ENCODE results near the gene COQ10A. TPM values are rescaled to one million over a fixed set of nuclear protein-coding genes. Genes with fewer than 3 reads are reported as not detected.

The COQ10A gene
- total RNA-seq = 19.1 and 20.4 TPM in 2 replicates

DNA sequence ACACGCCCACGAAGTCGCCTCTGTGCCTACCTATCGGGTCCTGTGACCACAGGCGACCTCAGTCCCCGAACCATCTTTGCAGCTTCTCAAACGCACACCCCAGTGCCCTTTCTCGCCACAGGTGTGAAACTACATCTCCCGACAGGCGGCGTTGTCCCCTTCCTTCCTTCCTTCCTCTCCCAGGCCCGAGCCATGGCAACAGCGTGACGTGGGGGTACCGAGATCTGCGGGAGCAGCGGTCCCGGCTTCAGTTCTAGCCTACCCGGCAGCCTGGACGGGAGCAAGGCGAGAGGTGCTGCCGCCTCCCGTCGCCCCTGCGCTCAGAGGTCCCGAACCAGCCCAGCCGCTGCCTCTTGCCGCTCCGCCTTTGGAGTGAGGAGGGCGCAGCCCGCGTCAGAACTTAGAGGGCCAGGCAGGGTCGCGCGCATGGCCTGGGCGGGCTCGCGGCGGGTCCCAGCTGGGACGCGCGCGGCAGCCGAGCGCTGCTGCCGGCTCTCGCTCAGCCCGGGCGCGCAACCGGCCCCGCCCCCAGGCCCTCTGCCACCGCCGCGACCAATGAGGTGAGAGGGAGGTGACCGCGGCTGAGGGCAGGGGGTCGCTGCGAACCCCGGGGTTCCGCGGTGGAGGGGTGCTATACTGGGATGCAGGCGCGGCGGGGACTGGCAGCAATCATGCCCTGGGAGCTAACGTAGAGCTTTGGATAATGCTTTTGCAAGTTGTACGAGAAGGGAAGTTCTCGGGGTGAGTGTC lies at the start of gene COQ10A:
Gene COQ10A (plus strand): TSS at position 250 of the 750 bp plus-strand sequence. CDS start 177 bp downstream, at position 427.

DNA sequence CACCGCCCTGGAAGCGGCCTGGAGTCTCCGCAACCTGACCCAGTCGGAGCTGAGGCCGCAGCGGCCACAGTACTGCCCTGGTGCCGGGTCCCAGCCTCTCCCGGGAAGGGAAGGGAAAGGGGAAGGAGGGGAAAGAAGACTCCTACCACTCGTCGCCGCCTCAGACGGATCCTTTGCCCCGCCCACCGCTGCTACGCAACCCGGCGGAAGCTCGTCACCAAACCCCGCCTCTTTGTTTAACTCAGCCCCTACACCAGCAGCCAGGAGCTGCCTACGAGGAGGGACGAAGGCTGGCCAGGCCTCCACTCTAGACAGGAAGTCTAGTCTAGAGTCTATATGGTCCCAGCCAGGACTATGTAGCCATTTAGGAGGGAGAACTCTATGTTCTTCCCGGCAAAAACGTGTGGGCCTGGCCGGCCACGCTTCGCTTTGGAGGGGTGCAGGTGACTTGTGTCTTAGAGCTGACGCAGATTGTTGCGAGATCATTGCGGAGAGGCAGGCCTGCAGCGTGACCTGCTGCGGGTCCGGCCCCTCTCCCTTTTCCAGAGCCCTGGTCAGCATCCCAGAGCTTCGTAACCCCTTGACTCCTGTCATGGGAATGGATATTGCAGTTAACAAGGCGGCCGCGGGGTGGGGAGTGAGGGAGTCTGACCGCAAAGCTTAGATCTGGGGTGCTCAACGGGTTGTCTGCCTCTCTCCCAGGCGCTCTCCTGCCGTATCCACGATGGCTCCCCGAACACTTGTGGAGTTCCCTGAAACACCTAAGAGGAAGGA lies 44.8 kb upstream of the COQ10A start, which contains the start of gene RNF41:
Gene RNF41 (minus strand): TSS at position 166 of the 774 bp plus-strand sequence. CDS start 7,875 bp downstream, outside the sequence.

DNA sequence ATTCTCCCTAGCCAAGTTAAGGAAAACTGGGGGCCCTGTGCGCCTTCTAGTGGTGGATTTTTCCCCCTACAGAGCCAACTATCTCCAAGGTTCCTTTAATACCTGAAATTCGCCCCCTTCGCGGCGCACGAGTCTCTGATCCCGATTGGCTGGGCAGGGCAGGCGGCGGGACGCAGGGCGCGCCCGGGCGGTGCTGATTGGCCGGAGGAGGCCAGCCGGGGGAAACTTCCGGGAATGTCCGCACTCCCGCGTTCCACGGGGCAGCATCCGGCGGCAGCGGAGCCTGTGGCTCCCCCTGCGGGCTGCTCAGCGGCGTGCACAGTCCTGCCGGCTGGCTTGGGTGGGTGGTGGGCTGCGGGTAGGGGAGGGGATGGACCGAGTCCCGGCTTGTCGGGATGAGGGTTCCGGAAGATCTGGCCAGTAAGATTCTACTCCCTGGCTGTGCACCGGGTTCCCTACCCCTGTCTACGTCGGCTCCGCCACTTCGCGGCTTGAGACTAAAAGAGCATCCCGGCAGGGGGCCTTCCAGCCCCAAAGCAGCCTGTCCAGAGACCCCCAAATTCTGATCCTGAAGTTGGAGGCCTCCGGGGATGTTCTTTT lies 42.5 kb upstream of the COQ10A start, which contains the start of gene NABP2:
Gene NABP2 (plus strand): TSS at position 241 of the 600 bp plus-strand sequence. CDS start 515 bp downstream, outside the sequence.

DNA sequence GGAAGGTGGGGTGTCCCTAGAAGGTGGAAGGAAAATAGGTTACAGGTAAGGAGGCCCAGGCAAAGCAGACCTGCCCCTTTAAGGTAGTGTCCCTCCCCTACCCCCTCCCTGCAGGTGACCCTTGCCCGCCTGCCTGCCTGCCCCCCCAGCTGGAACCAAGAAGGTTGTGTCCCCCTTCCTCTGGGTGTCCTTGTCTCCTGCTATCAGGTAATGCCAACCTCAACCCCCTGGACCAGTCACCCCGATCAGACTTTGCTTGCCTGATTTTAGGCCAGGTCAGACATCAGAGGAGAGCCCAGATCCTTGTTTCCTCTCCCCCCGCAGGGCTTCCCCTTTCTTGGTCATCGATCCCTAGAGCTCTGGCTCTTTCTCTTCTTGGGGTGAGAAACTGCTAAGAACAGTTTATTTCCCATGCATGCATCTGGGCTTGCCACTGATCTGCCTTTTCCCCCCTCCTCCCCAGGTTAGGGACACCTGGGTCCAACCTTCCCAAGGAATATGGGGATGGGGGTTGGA lies 36.8 kb upstream of the COQ10A start, which contains the start of gene SLC39A5:
Gene SLC39A5 (plus strand): TSS at position 136 of the 516 bp plus-strand sequence. CDS start 1,224 bp downstream, outside the sequence.

DNA sequence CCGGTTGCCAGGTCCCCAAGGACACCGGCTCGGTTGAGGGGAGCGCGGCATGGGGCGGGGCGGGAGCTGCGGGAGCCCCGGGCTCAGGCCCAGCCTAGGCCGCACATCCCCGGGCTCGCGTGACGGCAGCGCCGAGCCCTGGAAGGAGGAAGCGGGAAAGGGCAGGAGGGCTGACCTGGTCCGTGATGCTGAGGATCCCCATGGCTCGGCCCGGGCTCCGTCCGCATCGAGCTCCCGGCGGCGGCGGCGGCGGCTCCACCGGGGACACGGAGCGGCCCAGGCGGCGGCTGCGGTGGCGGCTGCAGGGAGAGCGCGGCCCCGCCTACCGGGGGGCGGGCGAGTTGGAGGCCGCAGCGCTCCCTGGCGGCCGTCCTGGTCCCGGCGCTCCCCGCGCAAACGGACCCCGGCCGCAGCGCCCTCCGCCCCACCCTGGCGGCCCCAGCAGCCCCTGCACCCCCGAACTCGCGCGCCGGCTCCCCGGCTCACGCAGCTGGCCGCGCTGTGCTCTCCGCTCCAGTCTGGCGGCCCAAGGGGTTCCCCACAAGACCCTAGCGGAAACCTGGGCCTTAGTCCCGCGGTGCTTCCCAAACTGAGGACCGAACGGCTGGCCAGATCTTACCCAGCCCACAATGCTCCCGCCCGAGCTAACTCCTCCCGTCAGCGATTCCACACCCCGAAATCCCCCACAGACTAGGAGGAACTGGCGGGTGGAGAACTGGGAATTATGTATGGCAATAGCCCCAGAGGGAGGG lies 8.5 kb upstream of the COQ10A start, which contains the start of gene ANKRD52:
Gene ANKRD52 (minus strand): TSS at position 317 of the 752 bp plus-strand sequence. CDS start 115 bp downstream, at position 202.

DNA sequence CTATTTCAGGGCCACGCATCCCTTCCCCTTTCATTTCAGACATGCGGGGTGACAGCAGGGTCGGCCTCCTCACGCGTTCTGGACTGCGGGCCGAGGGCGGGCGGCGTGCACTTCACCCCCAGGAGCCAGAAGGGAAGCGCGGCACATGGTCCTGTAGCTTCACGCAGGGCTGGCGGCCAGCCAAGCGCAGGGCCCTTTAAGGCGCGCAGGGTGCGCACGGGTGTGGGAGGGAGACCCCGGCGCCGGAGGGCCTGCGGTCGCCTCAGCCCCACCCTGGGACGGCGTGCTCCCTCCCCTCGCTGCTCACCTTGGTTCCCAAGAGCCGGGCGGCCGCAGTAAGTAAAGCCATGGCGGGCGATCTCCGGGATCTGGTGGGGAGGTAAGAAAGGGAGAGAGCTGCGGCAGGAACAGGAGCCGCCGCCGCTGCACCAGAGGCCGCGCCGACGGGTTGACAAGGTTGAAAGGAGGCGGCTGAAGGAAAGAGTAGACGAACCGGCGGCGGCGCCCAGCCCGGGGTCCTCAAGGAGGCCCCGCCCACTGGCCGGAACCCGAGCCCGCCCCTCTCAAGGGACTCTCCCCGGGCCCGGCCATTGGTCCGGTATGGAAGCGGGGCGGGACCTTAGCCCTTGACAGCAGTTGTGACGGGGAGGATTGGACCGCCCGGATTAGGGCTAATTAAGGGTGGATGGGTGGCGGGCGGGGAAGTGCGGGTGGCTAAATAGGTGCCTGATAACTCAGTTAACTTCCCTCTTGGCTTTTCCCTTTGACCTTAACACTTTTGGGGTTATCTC lies 33.3 kb downstream of the COQ10A start, which contains the start of gene CS:
Gene CS (minus strand): TSS at position 478 of the 791 bp plus-strand sequence. CDS start 129 bp downstream, at position 349.

DNA sequence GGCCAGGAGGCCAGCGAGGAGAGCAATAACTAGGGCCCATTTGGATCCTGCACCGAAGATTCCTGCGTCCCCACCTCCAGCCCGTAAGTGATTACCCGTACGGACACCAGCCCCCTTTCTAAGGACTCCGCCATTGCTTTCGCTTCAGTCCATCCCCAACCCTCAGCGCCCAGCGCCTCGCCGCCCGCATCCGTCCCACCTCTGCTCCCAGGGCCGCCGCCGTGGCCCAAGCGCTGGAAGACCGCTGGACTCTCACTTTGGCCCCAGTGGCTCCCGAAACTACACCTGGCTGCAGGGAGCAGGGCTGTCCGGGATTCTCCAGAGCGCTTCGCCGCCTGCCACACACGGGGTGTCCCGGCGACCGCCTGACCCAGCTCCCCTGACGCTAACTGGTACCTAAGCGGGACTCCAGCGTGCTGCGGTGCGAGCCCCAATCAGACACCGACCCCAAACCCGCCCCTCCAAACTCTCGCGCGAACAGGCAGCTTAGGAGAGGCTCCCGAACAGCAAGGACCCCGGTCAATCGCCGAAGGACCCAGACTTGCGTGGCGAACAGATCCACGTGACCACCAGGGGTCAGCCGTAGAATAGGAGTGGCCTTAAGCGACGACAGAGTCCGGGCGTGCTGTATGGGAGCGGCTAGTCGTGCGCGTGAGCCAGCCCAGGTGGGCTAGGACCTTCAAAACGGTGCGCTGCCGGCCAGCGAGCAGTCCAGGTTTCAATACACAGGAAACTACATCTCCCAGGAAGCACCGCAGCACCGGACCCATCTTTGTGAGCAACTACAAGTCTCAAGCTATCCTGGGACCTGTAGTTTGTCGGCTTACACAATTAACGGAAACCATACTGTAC lies 49.1 kb downstream of the COQ10A start, which contains the start of gene CNPY2:
Gene CNPY2 (minus strand): TSS at position 367 of the 852 bp plus-strand sequence. CDS start 771 bp downstream, outside the sequence.

Other genes with a start within 250 kb of the COQ10A start
- gene IKZF4, start 245.9 kb upstream of the COQ10A start, total RNA-seq = 0.79 and 2.1 TPM in 2 replicates
- 265 and 520 TPM in 2 replicates for gene RPS26, start 225.0 kb upstream of the COQ10A start, total RNA-seq
- 51.7 and 74.6 TPM in 2 replicates for gene ERBB3, start 186.8 kb upstream of the COQ10A start, total RNA-seq
- gene PA2G4, start 162.4 kb upstream of the COQ10A start, total RNA-seq = 96.2 and 117 TPM in 2 replicates
- gene RPL41, start 150.3 kb upstream of the COQ10A start, total RNA-seq = 1,239 and 5,034 TPM in 2 replicates
- gene ZC3H10, start 148.7 kb upstream of the COQ10A start, total RNA-seq = 5.9 and 6.0 TPM in 2 replicates
- gene ESYT1, start 138.7 kb upstream of the COQ10A start, total RNA-seq = 100 and 157 TPM in 2 replicates
- 53.4 and 63.1 TPM in 2 replicates for gene MYL6B, start 114.4 kb upstream of the COQ10A start, total RNA-seq
- gene MYL6, start 108.6 kb upstream of the COQ10A start, total RNA-seq = 928 and 1,710 TPM in 2 replicates
- gene SMARCC2, start 77.5 kb upstream of the COQ10A start, total RNA-seq = 43.6 and 75.4 TPM in 2 replicates
- 67.9 and 98.9 TPM in 2 replicates for gene RNF41, start 45.0 kb upstream of the COQ10A start, total RNA-seq
- gene NABP2, start 42.6 kb upstream of the COQ10A start, total RNA-seq = 14.5 and 31.6 TPM in 2 replicates
- gene SLC39A5, start 36.9 kb upstream of the COQ10A start, total RNA-seq = 0.39 TPM in 1 of 2 replicates, not detected in the other
- 26.7 and 53.0 TPM in 2 replicates for gene ANKRD52, start 8.6 kb upstream of the COQ10A start, total RNA-seq
- 101 and 133 TPM in 2 replicates for gene CS, start 33.4 kb downstream of the COQ10A start, total RNA-seq
- gene CNPY2, start 49.0 kb downstream of the COQ10A start, total RNA-seq = 80.1 and 106 TPM in 2 replicates
- 25.2 and 42.8 TPM in 2 replicates for gene PAN2, start 67.1 kb downstream of the COQ10A start, total RNA-seq
- gene IL23A, start 71.9 kb downstream of the COQ10A start, total RNA-seq = 0.22 TPM in 1 of 2 replicates, not detected in the other
- gene STAT2, start 93.2 kb downstream of the COQ10A start, total RNA-seq = 155 and 167 TPM in 2 replicates
- gene APOF, start 95.9 kb downstream of the COQ10A start, total RNA-seq = not detected in 2 replicates
- gene TIMELESS, start 182.5 kb downstream of the COQ10A start, total RNA-seq = 5.9 and 10.2 TPM in 2 replicates
- not detected in 2 replicates for gene MIP, start 187.7 kb downstream of the COQ10A start, total RNA-seq
- 1.8 and 2.4 TPM in 2 replicates for gene SPRYD4, start 201.6 kb downstream of the COQ10A start, total RNA-seq
- under 0.01 TPM in 1 of 2 replicates, not detected in the other for gene GLS2, start 221.2 kb downstream of the COQ10A start, total RNA-seq

Measured in placental epithelial cell (primary cell).